OCI-LY1 (cell line): ENCODE data around the gene ZNF277.

ENCODE experiments used
- CTCF ChIP-seq: fragments of 200-600 bp; sonication (generic), shearing (Covaris generic); IDR thresholded peaks from 2 replicates; pipeline ENCODE4 v1.5.1; 2017; ENCODE audit warnings: mild to moderate bottlenecking, antibody characterized with exemption, low read length, moderate library complexity, mixed read lengths
- EZH2 ChIP-seq: fragments of 200-600 bp; sonication (generic), shearing (Covaris generic); IDR thresholded peaks from 2 replicates; pipeline ENCODE4 v1.8.0; 2017; ENCODE audit warnings: borderline replicate concordance, mixed run types, mild to moderate bottlenecking, antibody characterized with exemption, low read length, moderate library complexity, mixed read lengths

GRCh38 chr7:112201839-112202238 lies 4.7 kb upstream of the ZNF277 start:
- TF ChIP-seq EZH2, result no peak
- no peak for TF ChIP-seq CTCF
